GM12892 (cell line): ENCODE measurements around the gene NDRG2. TPM values are rescaled to one million over a fixed set of nuclear protein-coding genes. Genes with fewer than 3 reads are reported as not detected.

ENCODE experiments used
- DNase-seq: peaks from one replicate; pipeline ENCODE4 v3.0.0; 2011; ENCODE audit not compliant: insufficient read length
- FAIRE-seq: peaks from 2 replicates; lab custom pipeline; 2011; peaks lifted over from hg19 to GRCh38; lab: Jason Lieb, UNC
- POLR2A ChIP-seq: IDR thresholded peaks from 2 replicates; pipeline ENCODE4 v1.6.1; 2011; ENCODE audit warnings: low read depth, low read length, control low read depth
- POLR2AphosphoS5 ChIP-seq: IDR thresholded peaks from 2 replicates; pipeline ENCODE4 v1.6.1; 2011; ENCODE audit warnings: low read depth, low read length, control low read depth
- TAF1 ChIP-seq: IDR thresholded peaks from 2 replicates; pipeline ENCODE4 v1.6.1; 2011; ENCODE audit warnings: low read depth, mild to moderate bottlenecking, control low read depth, low read length, borderline replicate concordance
- polyA plus RNA-seq: library from polyadenylated mRNA; unstranded; fragments of >200 nt; gene quantifications from one replicate; pipeline ENCODE4 v1.2.1, GENCODE V29; 2012; ENCODE audit warnings: missing spikeins, inconsistent platforms; ENCODE audit not compliant: missing spikeins

Gene NDRG2
- polyA plus RNA-seq: not detected

DNA sequence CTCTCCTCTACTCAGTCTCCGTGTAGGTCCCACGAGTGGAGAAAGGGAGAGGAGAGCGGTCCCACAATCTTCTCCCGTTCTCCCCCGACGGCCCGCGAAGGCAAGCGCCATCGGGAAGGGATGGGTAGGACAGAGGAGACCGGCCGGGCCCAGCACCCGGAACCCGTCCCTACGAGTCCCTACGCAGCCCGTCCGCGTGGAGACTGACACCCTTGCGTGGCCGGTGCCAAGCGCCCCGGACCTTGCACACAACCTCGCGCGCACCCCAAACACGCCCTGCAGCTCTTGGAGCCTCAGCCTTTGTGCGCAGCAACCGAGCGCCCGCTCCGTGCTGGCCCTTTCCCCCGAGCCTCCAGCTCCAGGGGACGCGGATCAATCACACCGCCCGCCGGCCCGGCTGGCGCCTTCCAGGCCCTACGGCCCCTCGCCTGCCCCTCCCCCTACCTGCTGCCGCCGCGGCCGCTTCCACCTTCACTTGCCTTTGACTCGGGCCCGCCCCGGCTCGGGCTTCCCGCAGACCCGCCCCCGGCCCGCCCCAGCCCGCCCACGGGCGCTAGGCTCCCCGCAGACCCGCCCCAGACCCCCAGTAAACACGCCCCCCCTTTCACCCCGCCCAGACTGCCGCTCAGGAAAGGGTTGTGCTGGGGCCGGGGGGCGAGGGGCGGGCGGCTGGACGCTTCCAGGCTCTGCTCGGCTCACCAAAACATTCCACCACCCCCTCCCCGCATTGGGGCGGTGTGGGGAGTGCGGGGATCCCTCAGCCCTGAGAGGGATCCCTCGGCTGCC, at the start of gene NDRG2:
Gene NDRG2 (minus strand): TSS at position 477 of the 786 bp plus-strand sequence. CDS start 1,746 bp downstream, outside the sequence.
- DNase-seq (peak; percentile 50), FAIRE-seq (no peak)
- no peak for TF ChIP-seq TAF1
- no peak for TF ChIP-seq POLR2AphosphoS5
- TF ChIP-seq POLR2A: no peak

DNA sequence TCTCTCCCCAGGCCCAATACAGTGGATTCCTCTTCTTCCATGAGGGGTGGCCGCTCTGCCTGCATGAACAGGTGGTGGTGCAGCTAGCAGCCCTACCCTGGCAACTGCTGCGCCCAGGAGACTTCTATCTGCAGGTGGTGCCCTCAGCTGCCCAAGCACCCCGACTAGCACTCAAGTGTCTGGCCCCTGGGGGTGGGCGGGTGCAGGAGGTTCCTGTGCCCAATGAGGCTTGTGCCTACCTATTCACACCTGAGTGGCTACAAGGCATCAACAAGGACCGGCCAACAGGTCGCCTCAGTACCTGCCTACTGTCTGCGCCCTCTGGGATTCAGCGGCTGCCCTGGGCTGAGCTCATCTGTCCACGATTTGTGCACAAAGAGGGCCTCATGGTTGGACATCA, 49.1 kb upstream of the NDRG2 start:
- FAIRE-seq (no peak), DNase-seq (no peak)
- no peak for TF ChIP-seq POLR2AphosphoS5
- no peak for TF ChIP-seq TAF1
- TF ChIP-seq POLR2A: no peak

DNA sequence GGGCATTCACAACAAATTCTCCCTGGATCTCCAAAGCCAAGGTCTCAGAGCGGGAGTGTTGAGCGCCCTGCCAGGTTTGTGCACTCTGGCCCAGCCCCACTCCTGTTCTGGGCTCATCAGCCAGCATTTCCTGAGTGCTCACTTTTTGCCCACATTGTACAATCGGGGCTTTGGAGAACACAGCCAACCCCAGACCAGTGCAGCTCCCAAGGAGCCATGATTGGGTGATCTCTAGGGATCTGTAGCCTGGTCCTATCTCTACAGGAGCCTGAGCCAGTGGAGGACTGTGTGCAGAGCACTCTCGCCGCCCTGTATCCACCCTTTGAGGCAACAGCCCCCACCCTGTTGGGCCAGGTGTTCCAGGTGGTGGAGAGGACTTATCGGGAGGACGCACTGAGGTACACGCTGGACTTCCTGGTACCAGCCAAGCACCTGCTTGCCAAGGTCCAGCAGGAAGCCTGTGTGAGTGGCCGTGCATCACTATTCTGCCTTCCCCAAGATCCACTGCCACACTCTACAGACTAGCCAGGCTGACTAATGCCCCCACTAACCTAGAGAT, 48.0 kb upstream of the NDRG2 start:
- DNase-seq: no peak
- no peak for TF ChIP-seq POLR2A
- TF ChIP-seq POLR2AphosphoS5: no peak
- TF ChIP-seq TAF1: no peak
- no peak for FAIRE-seq

DNA sequence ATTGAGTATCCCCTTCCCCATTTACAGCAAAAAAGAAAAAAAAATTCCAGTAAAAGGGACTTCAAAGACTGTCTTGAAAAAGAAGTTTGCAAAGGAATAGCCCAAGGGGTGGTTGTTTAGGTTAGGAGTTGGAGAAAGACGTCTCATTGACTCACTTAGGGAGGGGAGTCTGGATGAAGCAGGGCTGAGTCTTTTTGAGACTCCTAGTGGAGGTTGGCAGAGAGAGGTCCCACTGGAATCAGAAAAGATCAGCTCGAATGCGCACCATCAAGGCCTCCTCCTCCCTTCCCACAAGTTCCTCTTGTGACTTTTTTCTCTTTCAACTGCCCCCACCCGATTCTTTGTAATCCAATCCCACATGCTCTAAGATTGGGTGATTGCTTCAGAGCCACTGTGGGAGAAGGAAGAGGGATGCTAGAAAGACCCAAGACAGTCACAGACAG, 47.2 kb upstream of the NDRG2 start:
- DNase-seq: no peak
- no peak for FAIRE-seq
- TF ChIP-seq POLR2A (no peak), TAF1 (no peak), POLR2AphosphoS5 (no peak)

DNA sequence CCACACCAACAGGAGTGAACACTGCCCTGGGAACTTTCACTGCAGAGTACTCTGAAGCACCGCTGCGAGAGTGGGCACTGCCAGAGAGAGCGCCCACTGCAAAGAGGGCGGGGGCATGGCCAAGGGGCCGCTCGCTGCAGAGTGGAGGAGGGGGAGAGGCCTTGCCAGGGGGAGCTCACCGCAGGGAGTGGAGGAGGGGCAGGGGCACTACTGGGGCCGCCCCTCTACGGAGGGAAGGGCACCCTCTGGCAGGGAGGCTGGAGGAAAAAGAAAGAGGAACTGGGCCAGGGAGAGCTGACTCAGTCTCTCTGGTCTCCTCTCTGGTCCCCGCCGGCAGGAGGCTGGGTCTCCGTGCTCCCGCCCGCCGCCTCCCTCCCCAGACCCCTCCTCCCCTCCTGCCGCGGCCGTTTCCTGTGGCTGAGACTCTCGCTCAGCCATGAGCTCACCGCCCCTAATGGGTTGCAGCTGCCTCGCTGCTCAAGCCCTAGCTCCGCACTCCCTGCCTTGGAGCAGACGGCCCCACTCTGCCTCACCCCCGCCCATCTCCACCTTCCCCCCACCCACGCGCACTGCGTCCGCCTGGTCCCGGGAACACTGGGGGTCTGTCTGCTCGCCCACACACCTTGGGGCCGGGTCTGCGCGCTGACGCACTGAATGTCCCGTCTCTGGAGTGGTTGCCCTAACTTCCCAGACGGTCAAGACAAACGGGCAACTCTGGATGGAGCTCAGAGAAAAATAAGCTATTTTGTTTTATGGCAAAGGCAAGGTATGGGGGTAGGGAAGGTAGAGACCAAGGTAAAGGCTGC, 46.6 kb upstream of the NDRG2 start:
- FAIRE-seq (peak; percentile 73), DNase-seq (peak; percentile 86)
- TF ChIP-seq TAF1 (no peak), POLR2A (no peak), POLR2AphosphoS5 (no peak)

DNA sequence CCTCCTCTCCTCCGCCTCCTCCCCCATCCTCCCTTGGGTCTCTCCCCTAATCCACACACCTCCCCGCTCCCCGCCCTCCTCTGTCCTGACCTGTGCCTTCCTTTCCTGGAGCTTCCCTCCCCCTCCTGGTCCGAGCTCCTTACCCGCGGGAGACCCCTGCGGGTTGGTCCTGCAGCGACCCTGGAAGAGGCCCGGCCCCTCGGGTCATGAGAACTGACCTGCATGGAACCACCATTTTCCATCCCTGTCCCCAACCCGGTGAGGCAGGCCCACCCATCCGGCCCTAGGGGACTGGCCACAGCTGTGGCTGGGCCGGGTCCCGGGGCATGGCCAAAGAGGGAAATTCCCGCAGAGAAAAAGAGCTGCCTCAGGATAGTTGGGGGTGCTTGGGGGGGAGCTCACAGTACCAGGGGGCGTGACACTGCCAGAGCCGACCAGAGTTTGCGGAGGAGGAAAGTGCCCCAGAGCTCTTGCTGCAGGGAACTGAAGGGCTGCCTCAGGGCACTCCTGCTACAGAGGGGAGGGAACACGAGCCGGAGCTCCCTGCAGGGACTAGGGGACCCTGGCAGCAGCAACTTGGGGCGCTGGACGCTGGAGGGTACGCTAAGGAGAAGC, 45.9 kb upstream of the NDRG2 start:
- DNase-seq (no peak), FAIRE-seq (peak; percentile 71)
- TF ChIP-seq TAF1 (no peak), POLR2AphosphoS5 (no peak), POLR2A (no peak)

DNA sequence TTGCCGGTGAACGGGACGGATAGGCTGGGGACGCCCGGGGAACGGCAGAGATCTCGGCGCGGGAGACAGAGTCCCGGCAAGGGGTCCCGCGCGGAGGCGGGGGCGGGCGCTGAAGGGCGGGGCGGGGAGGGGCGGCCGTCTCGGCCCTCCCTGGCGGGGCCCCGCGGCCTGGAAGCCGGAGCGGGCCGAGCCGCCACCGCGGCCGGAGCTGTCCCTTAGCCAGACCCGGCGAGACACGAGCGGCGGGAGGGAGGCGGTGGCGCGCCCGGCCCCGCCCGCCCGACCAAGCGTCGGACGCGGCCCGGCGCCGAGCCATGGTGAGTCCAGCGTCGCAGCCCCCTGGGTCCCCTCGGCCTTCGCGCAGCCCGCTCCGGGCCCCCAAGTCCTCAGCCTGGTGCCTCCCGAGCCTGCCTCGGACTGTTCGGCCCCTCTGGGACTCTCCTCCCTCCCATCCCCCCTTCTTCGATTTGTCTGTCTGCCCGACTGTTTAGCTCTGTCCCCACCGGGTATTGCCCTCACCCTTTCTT, 45.3 kb upstream of the NDRG2 start, which contains the start of gene ARHGEF40:
Gene ARHGEF40 (plus strand): TSS at position 222 of the 527 bp plus-strand sequence. CDS start 93 bp downstream, at position 315.
- FAIRE-seq: no peak
- TF ChIP-seq POLR2A (no peak), TAF1 (no peak), POLR2AphosphoS5 (no peak)
- DNase-seq: no peak

DNA sequence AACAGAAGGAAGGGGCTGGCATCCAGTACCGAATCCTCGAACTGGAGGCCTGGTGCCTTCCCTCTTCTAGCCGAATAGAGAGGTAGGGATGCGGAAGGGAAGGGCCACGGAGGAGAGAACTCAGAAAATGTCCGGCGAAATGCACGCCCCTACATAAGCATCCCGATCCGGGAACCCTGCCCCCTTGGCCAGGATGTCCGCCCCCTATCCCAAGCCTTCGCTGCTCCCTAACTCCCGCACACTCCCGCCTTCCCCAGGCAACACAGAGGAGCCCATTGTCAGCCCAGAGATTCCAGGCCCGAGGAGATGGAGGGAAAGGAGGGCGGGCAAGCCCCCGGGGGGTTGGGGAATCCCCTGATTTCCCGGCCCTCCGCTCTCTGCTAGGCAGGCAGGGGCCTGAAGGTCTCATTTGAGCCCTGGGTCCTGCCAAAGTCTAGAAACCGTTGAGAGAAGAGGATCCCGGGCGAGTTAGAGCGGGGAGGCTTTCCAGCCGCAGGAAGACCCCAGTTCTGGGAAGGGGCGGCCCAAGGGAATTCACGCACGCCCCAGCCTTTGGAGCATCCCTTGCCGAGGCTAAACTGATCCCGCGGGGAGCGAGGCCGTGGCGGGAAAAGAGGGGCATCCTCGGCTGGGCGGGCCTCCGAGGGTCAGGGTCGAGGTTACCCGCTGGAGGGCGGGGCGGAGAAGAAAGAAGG, 44.7 kb upstream of the NDRG2 start:
- FAIRE-seq (no peak), DNase-seq (no peak)

DNA sequence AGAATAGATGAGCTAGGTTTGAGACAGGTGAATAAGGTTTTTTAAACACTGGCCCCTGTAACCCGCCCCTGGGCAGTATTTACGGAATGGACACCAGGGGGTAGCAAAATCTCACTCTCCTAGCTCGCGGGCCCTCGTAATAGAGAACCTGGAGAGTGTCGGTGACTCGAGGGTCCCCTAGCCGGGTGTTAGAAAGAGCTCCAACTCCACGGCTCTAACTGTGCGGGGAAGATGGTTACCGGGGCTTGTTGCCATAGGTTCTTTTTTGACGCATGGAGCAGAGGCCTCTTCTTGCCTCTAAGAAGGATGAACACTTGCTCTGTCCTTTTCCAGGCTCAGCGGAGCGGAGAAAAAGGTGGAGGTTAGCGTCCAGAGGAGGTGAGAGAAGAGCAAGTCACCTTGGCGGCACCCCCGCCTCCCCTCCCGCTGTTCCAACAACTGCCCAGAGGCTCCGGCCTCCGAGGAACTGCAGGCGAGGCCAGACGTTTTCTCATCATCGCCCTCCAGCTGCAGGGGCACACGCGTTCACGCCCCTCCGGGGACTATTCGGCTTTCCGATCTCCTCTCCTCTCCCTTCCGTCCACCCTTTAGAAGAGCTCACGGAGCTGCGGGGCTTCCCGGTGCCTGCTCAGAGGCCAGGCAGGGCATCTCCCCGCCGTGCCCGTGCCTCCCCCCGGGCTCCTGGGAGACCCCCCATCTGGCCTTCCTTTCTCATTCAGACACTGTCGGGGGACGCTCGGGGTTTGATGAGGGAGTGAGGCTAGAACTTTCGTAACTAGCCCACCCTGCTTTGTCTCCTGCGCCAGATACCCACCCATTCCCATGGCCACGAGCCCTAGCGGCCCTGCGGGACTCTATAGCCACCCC, 43.9 kb upstream of the NDRG2 start:
- no peak for FAIRE-seq
- TF ChIP-seq POLR2AphosphoS5 (no peak), POLR2A (no peak), TAF1 (no peak)
- DNase-seq: no peak

More for the DNA sequence above, 44.7 kb upstream of the NDRG2 start:
- TF ChIP-seq TAF1 (no peak), POLR2AphosphoS5 (no peak), POLR2A (no peak)
